ENCODE results near the gene CDC37L1. TPM values are rescaled to one million over a fixed set of nuclear protein-coding genes. Genes with fewer than 3 reads are reported as not detected.

Gene CDC37L1
- total and polyA plus RNA-seq, 2 of the 8 experiments (the other 6 are each of a cell fraction or from before 2014, with no cell fraction given), result 4.6 to 23.8 TPM

DNA sequence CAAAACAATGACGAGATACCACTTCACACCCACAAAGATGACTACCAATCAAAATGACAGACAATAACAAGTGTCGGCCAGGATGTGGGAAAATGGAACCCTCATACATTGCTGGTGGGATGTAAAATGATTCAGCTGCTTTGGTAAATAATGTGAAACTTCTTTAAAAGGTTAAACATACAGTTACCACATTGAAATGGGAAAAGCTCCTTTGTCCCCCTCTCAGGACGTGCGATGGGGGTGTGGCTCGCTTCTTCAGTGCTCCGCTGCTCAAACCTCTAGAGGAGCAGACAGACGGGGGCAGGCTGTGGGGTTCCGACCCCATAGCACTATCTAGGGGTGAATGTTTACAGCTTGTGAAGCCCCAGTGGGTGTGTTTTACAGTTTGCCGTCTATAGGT is 25.3 kb upstream of the CDC37L1 start:
- Histone ChIP-seq H3K23ac (ENCODE audit: insufficient read length) (no peak overlapping the region), H3K4me3 (ENCODE audit: extremely low read depth in 1 of 4, insufficient read depth in 2 of 4, low read depth in 3 of 4, low read length in 4 of 4) (no peak overlapping the region), H3K79me2 (ENCODE audit: control insufficient read depth in 1 of 2, insufficient read depth in 2 of 2, low read length in 2 of 2) (no peaks in the 10 kb centered on the region), H2BK15ac (ENCODE audit: low read length) (no peak overlapping the region), H4K91ac (replicated peaks; ENCODE audit: insufficient read length, low read length) (no peak overlapping the region), H3K23me2 (ENCODE audit: low read depth, low read length) (no peaks in the 10 kb centered on the region), H4K8ac (ENCODE audit: extremely low read depth, insufficient read depth, low read length) (no peak overlapping the region), H3K4ac (replicated peaks; ENCODE audit: insufficient read length, low read depth, low read length) (no peak overlapping the region), H3K9ac (replicated peaks in 1 of 4; ENCODE audit: extremely low read depth in 1 of 4, low read depth in 3 of 4, low read length in 3 of 4) (no peak overlapping the region), H2BK20ac (ENCODE audit: low read length) (no peak overlapping the region), H2BK12ac (ENCODE audit: low read depth, low read length) (no peak overlapping the region), H2AFZ (ENCODE audit: low read length) (no peak overlapping the region), H2BK5ac (ENCODE audit: low read depth, low read length) (no peak overlapping the region), H2AK5ac (ENCODE audit: low read depth, low read length) (no peak overlapping the region), H3K18ac (ENCODE audit: extremely low read depth, low read length) (no peak overlapping the region), H3K9me3 (ENCODE audit: insufficient read depth in 2 of 2, low read depth in 1 of 2, low read length in 1 of 2) (no peaks in the 10 kb centered on the region), H4K5ac (ENCODE audit: insufficient read length, low read depth, low read length) (no peak overlapping the region), H3K36me3 (ENCODE audit: control insufficient read depth in 2 of 4, insufficient read depth in 4 of 4, low read length in 3 of 4) (no peaks in the 10 kb centered on the region), H3K79me1 (ENCODE audit: low read depth, low read length) (no peaks in the 10 kb centered on the region), H3K56ac (replicated peaks; ENCODE audit: insufficient read length, low read depth, low read length) (no peak overlapping the region), H2BK120ac (replicated peaks; ENCODE audit: low read depth, low read length) (no peak overlapping the region), H3K4me1 (replicated peaks in 1 of 4; ENCODE audit: control insufficient read depth in 3 of 4, insufficient read depth in 4 of 4, low read length in 3 of 4) (no peaks in the 10 kb centered on the region), H3K27me3 (replicated peaks in 1 of 4; ENCODE audit: control insufficient read depth in 3 of 4, extremely low read depth in 1 of 4, insufficient read depth in 3 of 4, low read length in 3 of 4) (no peaks in the 10 kb centered on the region), H3K14ac (ENCODE audit: insufficient read length) (no peak overlapping the region), H3K4me2 (ENCODE audit: insufficient read depth in 1 of 2, low read depth in 2 of 2, low read length in 2 of 2) (no peak overlapping the region), H3K27ac (ENCODE audit: low read depth, low read length) (no peak overlapping the region), H4K20me1 (replicated peaks in 1 of 2; ENCODE audit: control insufficient read depth in 1 of 2, insufficient read depth in 2 of 2, low read length in 2 of 2) (no peaks in the 10 kb centered on the region)
- 94% methylated on average over 9 of the region's 9 CpGs; no CpG with 5 or more reads in 1 of the 2 experiments for WGBS, 2 experiments (ENCODE audit: extremely low coverage in 1 of 2, insufficient coverage in 1 of 2, insufficient read length in 1 of 2, insufficient replicate concordance in 2 of 2, low coverage in 1 of 2, low lambda C conversion rate in 2 of 2, missing lambda C conversion rate in 1 of 2)
- FAIRE-seq (no peak), DNase-seq (ENCODE audit: low read depth in 1 of 2, low spot score in 2 of 2) (no peak)
- POLR2A ChIA-PET (ENCODE audit: partially characterized antibody), result interaction anchor here (0.8 kb wide), 1 partner anchor 9 kb away, joined by 3 read pairs; no protein-coding TSS in a partner anchor
- TF ChIP-seq NRF1 (IDR thresholded peaks at IDR 0.05; ENCODE audit: low read depth, low read length) (no peak), SP1 (IDR thresholded peaks at IDR 0.05; ENCODE audit: low read depth, low read length) (no peak), JUN (IDR thresholded peaks at IDR 0.05; ENCODE audit: low read depth, low read length) (no peak), PHF8 (conservative IDR thresholded peaks at IDR 0.05; ENCODE audit: low read depth, low read length) (no peak), SIX5 (IDR thresholded peaks at IDR 0.05; ENCODE audit: low read depth, low read length) (no peak), EP300 (IDR thresholded peaks at IDR 0.05; ENCODE audit: borderline replicate concordance in 1 of 2, low read depth in 2 of 2, low read length in 2 of 2) (no peak), BCL11A (IDR thresholded peaks at IDR 0.05; ENCODE audit: low read depth in 2 of 2, low read length in 2 of 2) (no peak), SUZ12 (IDR thresholded peaks at IDR 0.05; ENCODE audit: low read length) (no peak), GABPA (IDR thresholded peaks at IDR 0.05; ENCODE audit: borderline replicate concordance, insufficient read depth, low read length) (no peak), TAF7 (optimal IDR thresholded peaks at IDR 0.05; ENCODE audit: borderline replicate concordance, low read depth, low read length) (no peak), CEBPB (IDR thresholded peaks at IDR 0.05; ENCODE audit: low read depth, low read length) (no peak), CHD2 (IDR thresholded peaks at IDR 0.05; ENCODE audit: low read length) (no peak)
- CTCF ChIA-PET (ENCODE audit: partially characterized antibody), result interaction anchor here (0.7 to 2.1 kb wide), 10 partner anchors 8 to 288 kb away, joined by 3 to 7 read pairs (median 3); partner anchors contain the start of gene PLPP6
